ENCODE results near the gene YOD1.

DNA sequence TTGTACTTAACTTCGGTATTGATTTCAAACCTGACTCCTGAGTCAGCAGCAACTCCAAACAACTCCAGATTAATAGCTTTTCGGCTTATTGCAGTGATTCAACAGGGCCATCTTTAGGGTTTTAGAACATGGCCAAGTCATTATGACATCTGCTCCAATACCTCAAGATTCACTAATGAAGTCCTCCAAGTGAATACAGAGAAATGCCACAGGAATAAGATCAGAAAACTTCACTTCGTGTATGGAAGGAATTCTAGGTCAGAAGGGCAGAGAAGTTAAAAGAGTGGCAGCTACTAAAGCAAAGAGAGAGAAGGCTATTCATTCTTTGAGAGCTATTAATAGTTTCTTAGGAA is 10.9 kb downstream of the YOD1 start:
- TF ChIP-seq SMC3 (conservative IDR thresholded peaks at IDR 0.05; ENCODE audit: poor library complexity) = no peak
- TF ChIP-seq, protein P1, sequence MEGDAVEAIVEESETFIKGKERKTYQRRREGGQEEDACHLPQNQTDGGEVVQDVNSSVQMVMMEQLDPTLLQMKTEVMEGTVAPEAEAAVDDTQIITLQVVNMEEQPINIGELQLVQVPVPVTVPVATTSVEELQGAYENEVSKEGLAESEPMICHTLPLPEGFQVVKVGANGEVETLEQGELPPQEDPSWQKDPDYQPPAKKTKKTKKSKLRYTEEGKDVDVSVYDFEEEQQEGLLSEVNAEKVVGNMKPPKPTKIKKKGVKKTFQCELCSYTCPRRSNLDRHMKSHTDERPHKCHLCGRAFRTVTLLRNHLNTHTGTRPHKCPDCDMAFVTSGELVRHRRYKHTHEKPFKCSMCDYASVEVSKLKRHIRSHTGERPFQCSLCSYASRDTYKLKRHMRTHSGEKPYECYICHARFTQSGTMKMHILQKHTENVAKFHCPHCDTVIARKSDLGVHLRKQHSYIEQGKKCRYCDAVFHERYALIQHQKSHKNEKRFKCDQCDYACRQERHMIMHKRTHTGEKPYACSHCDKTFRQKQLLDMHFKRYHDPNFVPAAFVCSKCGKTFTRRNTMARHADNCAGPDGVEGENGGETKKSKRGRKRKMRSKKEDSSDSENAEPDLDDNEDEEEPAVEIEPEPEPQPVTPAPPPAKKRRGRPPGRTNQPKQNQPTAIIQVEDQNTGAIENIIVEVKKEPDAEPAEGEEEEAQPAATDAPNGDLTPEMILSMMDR (IDR thresholded peaks at IDR 0.05; ENCODE audit: poor library complexity, severe bottlenecking) = no peak
- no peak for TF ChIP-seq EZH2 (IDR thresholded peaks at IDR 0.05; ENCODE audit: borderline replicate concordance, insufficient read depth, low read length, poor library complexity, severe bottlenecking)
- no peak for TF ChIP-seq POLR2AphosphoS5 (IDR thresholded peaks at IDR 0.05)
- TF ChIP-seq RAD21 (conservative IDR thresholded peaks at IDR 0.05) = no peak
- no peak for TF ChIP-seq EP300 (conservative IDR thresholded peaks at IDR 0.05; ENCODE audit: poor library complexity, severe bottlenecking)

All from neural cell (in vitro differentiated cells).